Measurements from ENCODE around the gene FMO1.
"Not testable (repeated sequence)": the region's sequence is repeated elsewhere in the genome, so short reads cannot be mapped to it uniquely, and the experiment has no call there.

The FMO1 gene

DNA sequence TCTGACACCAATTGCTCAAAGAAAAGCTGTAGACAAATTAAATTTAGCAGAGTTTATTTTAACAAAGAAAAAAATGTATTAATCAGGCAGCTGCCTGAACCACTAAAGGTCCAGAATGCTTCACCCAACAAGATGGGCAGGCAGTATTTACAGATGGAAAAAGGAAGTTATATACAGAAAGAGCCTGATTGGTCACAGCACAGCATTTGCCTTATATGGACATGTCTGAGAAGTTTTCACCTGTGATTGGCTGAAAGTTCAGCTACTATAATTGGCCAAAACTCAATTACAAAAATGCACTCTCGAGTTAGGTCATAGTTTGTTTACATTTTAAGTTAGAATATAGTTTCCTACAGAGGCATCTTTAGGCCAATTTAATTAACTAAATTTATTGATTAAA lies 15.1 kb upstream of the FMO1 start:
- no peak for DNase-seq (ENCODE audit: low read depth in 2 of 3, low spot score in 2 of 3)

- DNase-seq (ENCODE audit: low read depth in 2 of 3, low spot score in 2 of 3), result not testable (repeated sequence)
These were observed 12.1 kb upstream of the FMO1 start for GRCh38 chr1:171236231-171236630.

DNA sequence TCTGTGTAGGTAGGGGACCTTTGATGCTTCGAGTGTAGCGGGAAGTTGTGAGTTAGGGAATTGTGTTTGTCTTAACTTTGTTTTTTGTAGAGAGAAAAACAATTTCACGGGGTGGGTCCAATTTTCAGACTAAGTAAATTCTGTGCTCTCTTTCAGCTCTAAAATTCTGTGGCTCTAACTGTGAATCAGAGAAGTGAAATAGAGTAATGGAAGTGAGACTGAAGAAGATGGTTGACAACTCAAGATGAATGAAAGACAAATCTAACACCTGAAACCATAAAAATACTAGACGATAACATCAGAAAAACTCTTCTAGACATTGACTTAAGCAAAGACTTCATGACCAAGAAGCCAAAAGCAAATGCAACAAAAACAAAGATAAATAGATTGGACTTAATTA lies 4.4 kb upstream of the FMO1 start:
- DNase-seq (ENCODE audit: low read depth in 2 of 3, low spot score in 2 of 3), result no peak

- DNase-seq (ENCODE audit: low read depth in 2 of 3, low spot score in 2 of 3), result no peak
These were observed 2.7 kb upstream of the FMO1 start for GRCh38 chr1:171245458-171246064.

GRCh38 chr1:171247501-171247900 lies 793 bp upstream of the FMO1 start:
- no peak for DNase-seq (ENCODE audit: low read depth in 2 of 3, low spot score in 2 of 3)

GRCh38 chr1:171248841-171249240 lies 547 bp downstream of the FMO1 start:
- DNase-seq (ENCODE audit: low read depth in 2 of 3, low spot score in 2 of 3), result no peak

GRCh38 chr1:171250263-171250662 lies 2.0 kb downstream of the FMO1 start:
- no peak for DNase-seq (ENCODE audit: low read depth in 2 of 3, low spot score in 2 of 3)

DNA sequence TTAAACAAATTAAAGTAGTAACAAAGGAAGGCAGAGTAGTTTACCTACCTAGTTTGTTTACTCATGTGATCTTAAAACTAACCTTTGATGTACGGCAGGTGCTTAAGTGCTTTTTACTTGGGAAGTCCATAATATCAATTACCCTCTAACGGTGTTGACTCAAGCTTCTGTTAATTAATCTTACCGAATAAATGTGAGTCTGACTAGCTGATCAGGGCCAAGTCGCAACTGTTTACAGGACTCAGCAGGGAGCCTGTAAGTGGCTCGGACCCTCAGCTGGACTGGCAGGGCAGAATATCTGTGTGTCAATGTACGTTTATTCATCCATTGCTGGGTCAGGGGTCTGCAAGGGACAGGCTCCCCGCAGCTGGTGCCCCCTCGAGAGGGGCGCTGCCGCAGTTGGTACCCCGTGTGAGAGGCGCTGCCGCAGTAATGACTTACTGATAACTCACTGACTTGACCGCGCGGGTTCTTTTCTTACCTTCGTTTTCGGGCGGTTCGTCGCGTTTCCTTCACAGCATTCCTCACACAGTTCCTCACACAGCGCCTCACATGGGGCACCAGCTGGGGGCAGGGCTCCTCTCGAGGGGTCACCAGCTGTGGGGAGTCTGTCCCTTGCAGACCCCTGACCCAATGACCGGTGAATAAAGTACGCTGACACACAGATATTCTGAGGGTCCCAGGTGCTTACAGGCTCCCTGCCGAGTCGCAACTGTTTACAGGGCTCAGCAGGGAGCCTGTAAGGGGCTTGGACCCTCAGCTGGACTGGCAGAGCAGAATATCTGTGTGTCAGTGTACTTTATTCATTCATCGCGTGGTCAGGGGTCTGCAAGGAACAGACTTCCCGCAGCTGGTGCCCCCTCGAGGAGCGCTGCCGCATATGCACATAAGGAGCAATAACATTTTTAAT lies 3.0 kb downstream of the FMO1 start:
- peak in 2 of 3 experiments; percentile 0 to 11 for DNase-seq (ENCODE audit: low read depth in 2 of 3, low spot score in 2 of 3)

GRCh38 chr1:171251952-171252300 lies 3.6 kb downstream of the FMO1 start:
- DNase-seq (ENCODE audit: low read depth in 2 of 3, low spot score in 2 of 3), result no peak

GRCh38 chr1:171252482-171252881 lies 4.2 kb downstream of the FMO1 start:
- no peak for DNase-seq (ENCODE audit: low read depth in 2 of 3, low spot score in 2 of 3)

GRCh38 chr1:171254859-171255258 lies 6.6 kb downstream of the FMO1 start:
- no peak for DNase-seq (ENCODE audit: low read depth in 2 of 3, low spot score in 2 of 3)

DNA sequence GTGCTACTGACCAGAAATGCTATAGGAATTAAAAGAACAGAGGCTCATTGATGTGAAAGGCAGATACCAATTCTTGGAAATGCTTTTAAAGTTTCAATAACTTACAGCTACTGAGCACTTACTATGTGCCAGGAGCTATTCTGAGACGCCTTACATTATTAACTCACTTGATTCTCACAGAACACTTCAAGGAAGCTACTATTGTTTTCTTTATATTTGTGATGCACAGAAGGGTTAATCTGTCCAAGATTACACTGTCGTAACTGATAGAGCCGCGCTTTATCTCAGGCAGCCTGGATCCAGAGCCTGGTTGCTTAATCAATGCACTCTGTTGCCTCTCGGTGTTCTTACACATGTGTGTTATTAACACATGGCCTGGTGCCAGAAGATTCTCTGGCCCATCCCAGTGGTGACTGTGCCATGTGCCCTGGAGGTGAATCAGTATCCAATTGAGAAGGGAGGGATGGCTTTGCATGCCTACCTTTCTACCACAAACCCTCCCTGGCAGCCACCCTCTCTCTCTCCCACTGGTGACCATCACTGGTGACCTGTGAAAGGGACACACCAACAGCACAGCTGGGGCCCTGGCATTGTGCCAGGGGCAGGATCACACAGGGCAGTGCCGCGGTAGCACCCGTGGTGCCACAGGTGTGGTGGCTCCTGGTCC lies 8.8 kb downstream of the FMO1 start:
- no peak for DNase-seq (ENCODE audit: low read depth in 2 of 3, low spot score in 2 of 3)

DNA sequence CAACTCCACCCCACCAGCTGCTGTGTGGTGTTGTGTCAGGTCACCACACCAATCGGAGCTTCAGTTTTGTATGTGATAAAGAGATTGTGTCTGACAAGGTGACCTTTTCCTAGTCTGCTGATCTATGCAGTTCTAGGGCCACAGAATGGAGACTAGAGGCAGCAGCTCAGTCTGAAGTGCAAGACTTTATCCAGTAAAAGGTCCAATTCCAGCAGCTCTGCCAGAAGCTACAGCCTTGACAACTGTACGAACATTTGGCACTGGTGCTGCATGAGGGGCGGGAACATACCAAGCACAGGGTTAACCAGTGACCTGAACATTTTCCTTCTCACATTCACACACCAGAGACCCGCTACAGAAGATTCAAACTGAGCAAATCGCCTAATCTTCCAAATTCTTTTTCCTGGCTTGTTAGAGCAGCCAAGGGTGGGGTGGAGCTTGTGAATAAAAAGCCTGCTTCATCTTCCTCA lies 9.3 kb downstream of the FMO1 start:
- DNase-seq (ENCODE audit: low read depth in 2 of 3, low spot score in 2 of 3), result no peak

DNA sequence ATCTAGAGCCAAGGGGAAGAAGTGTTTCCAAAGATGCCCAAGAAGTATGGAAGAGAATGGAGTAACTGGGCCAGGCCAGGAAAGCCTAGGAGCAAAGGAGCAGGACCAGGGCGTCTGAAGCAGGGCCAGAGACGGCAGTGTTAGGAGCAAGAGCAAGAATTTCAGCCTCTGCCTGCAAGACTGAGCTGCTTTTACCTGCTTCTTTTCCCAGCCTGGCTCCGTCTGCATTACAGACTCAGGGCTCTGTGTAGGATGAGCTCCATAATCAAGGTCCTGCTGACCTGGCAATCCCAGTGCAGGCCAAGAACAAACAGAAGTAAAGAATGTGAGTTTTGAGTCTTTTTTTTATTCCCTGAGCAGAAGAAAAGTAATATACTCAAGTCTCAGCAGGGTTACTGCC lies 10.1 kb downstream of the FMO1 start:
- no peak for DNase-seq (ENCODE audit: low read depth in 2 of 3, low spot score in 2 of 3)

DNA sequence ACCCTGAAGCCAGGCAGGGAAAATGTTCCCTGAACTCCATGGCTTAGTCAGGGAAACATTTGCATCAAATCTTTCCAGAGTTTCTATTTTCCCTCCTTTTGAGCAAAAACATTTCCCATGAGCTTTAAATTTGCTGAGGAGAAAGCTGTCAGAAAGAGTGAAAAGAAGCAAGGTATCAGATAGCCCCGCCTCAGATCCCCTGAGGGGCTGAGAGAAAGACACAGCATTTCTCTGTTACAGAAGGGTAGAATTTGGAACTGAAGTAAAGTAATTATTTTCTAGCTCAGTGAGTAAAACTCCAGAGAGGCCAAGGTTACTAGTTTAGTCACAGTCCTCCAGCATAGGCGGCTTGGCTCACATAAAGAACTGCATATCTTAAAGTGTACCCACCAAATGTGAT lies 10.6 kb downstream of the FMO1 start:
- DNase-seq (ENCODE audit: low read depth in 2 of 3, low spot score in 2 of 3), result no peak

- DNase-seq (ENCODE audit: low read depth in 2 of 3, low spot score in 2 of 3), result no peak
These were observed 13.0 kb downstream of the FMO1 start for GRCh38 chr1:171261336-171261735.

DNA sequence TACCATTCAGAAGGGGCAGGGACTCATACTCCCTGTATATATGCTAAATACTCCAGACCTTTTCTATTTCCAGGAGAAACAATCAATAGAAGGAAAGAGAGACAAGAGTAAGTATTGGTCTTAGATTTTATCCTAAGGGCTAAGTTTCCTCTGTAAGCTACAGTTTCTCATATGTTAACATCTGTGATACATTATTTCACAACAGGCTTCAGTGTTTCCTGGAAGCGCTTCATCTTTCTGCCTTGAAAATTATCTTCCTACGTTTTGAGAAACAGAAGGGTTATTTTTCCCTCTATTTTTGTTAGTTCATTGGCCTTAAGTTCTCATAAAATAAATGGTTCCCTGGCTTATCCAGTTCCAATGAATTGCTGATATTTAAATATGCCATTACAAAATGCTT lies 15.6 kb downstream of the FMO1 start:
- no peak for DNase-seq (ENCODE audit: low read depth in 2 of 3, low spot score in 2 of 3)

DNA sequence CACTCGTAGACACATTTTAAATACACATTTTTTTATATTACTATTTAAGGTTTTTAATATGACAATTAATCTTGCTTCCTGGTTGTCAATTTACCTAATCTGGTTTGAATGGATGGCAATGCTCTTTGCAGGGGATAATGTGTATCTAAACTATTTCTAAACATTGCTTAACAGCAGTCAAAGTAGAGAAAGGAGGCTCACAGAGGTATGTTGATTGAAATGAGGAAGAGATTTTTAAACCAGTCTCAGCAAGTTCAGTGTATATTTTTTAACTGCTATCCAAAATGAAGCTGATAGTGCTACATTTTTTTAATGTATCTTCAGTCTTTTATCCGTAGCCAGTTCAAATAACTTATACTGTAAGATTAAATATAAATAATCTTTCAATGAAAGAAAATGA lies 17.4 kb downstream of the FMO1 start:
- DNase-seq (ENCODE audit: low read depth in 2 of 3, low spot score in 2 of 3), result no peak

GRCh38 chr1:171266930-171267329 lies 18.6 kb downstream of the FMO1 start:
- DNase-seq (ENCODE audit: low read depth in 2 of 3, low spot score in 2 of 3), result no peak

DNA sequence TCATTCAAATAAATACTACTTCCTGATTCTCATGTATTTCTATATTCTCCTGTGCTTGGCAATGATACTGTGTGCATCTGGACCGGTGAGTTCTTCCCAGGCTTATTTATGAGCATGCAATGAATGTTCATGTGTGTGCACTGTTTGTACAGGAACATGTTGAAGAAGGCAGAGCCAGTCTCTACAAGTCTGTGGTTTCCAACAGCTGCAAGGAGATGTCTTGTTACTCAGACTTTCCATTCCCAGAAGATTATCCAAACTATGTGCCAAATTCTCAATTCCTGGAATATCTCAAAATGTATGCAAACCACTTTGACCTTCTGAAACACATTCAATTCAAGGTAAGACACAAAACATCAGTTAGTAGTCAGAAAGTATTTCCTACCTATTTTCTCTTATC lies 19.1 kb downstream of the FMO1 start:
- no peak for DNase-seq (ENCODE audit: low read depth in 2 of 3, low spot score in 2 of 3)

DNA sequence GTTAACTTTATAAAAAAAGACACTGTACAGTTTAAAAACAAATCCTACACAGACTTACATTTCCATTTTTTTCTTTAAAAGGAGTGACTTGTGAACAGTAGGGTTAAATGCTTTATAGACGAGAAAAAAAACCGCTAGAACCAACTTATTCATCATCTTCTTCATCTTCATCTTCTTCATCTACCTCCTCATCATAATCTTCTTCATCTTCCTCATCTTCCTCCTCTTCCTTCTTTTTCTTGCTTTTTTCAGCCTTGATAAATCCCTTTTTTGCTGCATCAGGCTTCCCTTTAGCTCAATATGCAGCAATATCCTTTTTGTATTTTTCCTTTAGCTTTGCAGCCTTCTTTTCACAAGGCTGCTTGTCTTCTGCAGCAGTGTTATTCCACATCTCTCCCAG lies 22.5 kb downstream of the FMO1 start:
- no peak for DNase-seq (ENCODE audit: low read depth in 2 of 3, low spot score in 2 of 3)

DNA sequence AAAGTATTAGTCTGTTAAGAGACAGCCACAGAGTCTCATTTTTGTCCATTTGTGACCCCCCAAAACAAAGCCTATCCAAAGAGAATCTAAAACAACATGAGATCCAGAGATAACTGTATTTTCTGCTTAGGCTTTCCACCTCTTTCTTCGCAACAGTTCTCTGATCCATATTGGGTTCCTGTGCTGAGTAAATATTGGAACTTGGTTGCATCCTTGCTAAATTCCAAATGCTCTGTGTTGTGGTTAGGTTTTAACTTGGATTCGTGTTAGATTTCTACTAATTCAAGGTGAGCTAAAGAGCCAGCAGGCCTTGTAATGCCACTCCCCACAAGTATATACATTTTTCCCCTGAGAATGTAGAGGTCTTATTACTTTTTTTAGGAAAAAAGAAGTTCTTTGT lies 29.2 kb downstream of the FMO1 start:
- no peak for DNase-seq (ENCODE audit: low read depth in 2 of 3, low spot score in 2 of 3)
